Measurements from ENCODE around the gene GPC3. TPM values are rescaled to one million over a fixed set of nuclear protein-coding genes. Genes with fewer than 3 reads are reported as not detected.

Gene GPC3
- total RNA-seq, 1 experiment from 2014 or later: 32.4 TPM

GRCh38 chrX:133924548-133924947, 60.8 kb downstream of the GPC3 start:
- peaks cover 4% of the 10 kb centered on the region; the same call in 1 of the 2 replicates for H3K27me3 Mint-ChIP-seq (ENCODE audit: low read depth)
- no peak overlapping the region for H3K27ac Mint-ChIP-seq
- DNase-seq (ENCODE audit: low spot score) (no peak), ATAC-seq (no peak)
- ChIA-PET CTCF (interaction anchor here (4.6 kb wide), 1 partner anchor 132 kb away, joined by 36 read pairs; no protein-coding TSS in a partner anchor), POLR2A (no interaction called here)
- H3K9me3 Mint-ChIP-seq: no peaks in the 10 kb centered on the region
- no peak for TF ChIP-seq JUN (CRISPR knock-in tag; IDR thresholded peaks at IDR 0.05)
- no peak for TF ChIP-seq FOXP4 (CRISPR knock-in tag; IDR thresholded peaks at IDR 0.05)
- no peak for TF ChIP-seq AR (CRISPR knock-in tag; IDR thresholded peaks at IDR 0.05)
- no peak for TF ChIP-seq ATF1 (CRISPR knock-in tag; IDR thresholded peaks at IDR 0.05)
- TF ChIP-seq MLX (CRISPR knock-in tag; IDR thresholded peaks at IDR 0.05): no peak
- TF ChIP-seq FOXK1 (CRISPR knock-in tag; IDR thresholded peaks at IDR 0.05): no peak
- TF ChIP-seq ZBTB21 (CRISPR knock-in tag; IDR thresholded peaks at IDR 0.05; ENCODE audit: borderline replicate concordance): no peak
- TF ChIP-seq ZNF671 (CRISPR knock-in tag; IDR thresholded peaks at IDR 0.05): no peak
- no peak for TF ChIP-seq FOXP1 (CRISPR knock-in tag; IDR thresholded peaks at IDR 0.05; ENCODE audit: borderline replicate concordance)
- no peak for TF ChIP-seq ZNF121 (CRISPR knock-in tag; IDR thresholded peaks at IDR 0.05)
- no peak for TF ChIP-seq NFE2L1 (CRISPR knock-in tag; IDR thresholded peaks at IDR 0.05)
- TF ChIP-seq CDX4 (CRISPR knock-in tag; IDR thresholded peaks at IDR 0.05; ENCODE audit: borderline replicate concordance): no peak
- no peak for TF ChIP-seq ATF6 (CRISPR knock-in tag; IDR thresholded peaks at IDR 0.05)
- no peak for TF ChIP-seq ZNF232 (CRISPR knock-in tag; IDR thresholded peaks at IDR 0.05)
- no peak for TF ChIP-seq CREM (CRISPR knock-in tag; IDR thresholded peaks at IDR 0.05)
- TF ChIP-seq SOX15 (CRISPR knock-in tag; IDR thresholded peaks at IDR 0.05): no peak
- TF ChIP-seq ZSCAN18 (CRISPR knock-in tag; IDR thresholded peaks at IDR 0.05): no peak
- no peak for TF ChIP-seq E2F1 (CRISPR knock-in tag; IDR thresholded peaks at IDR 0.05)
- H3K4me1 Mint-ChIP-seq: peaks cover 56% of the 10 kb centered on the region
- no peak overlapping the region for H3K4me3 Mint-ChIP-seq
- no peaks in the 10 kb centered on the region for H3K36me3 Mint-ChIP-seq
